ENCODE measurements around the gene KIAA0753. TPM values are rescaled to one million over a fixed set of nuclear protein-coding genes. Genes with fewer than 3 reads are reported as not detected.

Gene KIAA0753
- total RNA-seq, 1 donor from 2014 or later = 9.7 TPM

DNA sequence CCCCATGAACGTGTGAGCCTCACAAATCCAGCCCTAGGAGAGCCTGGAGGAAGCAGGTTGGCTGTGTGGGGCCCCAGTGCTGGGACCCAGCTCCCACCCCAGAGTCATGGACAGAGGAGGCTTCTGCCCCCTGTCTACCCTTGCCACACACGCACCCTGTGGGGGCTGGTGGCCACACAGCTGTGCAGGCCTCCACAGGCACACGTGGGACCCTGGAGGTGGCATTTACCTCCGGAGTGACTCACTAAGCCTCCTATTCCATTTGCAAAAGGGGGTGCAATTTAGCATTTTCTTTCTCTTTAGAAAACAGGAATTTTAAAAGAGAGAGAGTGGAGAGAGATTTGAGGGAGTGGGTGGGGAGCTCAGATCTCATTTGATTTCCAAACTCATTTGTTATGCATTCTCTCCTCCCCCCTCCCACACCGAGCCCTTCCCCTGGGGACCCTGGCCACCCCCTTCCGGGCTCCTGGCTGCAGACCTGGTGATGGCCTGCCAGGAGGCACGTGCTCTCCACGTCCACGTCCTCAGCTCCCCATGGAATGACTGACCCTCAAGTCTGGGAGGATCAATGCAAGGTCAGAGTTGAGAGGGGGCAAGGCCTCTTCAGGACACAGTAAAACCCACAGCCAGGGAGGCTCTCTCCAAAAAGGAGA lies 91.0 kb downstream of the KIAA0753 start:
- no peak for DNase-seq (ENCODE audit: low spot score)

DNA sequence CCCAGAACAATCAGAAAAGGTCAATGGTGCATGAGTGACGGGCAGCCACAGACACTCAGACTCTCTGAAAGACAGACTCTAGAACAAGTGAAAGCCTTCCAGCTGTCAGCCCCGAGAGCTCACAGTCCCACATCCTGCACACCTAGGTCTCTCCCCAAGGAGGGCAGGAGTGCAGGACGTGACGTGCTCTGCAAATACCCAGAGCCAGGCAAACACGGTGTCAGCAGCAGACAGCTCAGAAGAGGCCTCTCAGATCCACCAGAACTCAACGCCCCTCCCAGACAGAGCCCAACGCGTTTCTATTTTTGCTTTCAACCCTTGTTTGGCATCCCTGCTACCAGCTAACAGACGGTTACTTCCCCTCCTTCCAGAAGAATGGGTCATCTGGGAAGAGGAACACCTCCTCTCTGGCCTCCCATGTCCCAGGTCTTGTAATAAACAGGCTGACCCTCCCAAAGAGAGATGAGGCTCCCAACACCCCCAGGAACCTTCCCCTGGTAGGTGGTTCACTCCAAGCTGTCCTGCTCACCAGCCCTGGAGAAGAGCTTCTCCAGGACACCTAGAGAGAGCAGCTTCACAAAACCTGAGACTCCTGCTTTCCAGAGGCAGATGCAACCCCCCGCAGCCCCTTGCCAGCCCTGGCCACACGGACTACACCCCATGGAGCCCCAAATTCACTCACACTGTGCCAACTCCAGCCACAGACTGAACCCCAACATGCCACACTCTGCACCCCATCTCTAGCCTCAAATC lies 91.8 kb downstream of the KIAA0753 start:
- DNase-seq (ENCODE audit: low spot score) = no peak

DNA sequence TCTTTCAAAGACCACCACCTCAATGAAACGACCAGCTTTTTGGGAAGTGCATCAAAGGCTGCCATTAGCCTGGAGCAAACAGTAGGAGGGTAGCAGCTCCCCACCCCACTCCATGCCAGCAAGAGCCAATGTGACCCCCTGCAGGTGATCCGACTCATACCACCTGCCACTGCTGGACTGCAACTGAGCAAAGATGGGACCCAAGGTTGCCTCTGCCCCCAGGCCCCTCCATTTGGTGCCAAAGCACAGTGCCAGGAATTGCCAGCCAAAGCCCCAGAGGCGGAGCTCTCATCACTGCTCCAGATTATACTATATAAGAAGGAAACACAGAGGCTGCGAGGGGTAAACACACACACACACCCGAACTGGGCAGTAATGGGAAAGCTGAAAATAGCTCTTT lies 92.5 kb downstream of the KIAA0753 start:
- no peak for DNase-seq (ENCODE audit: low spot score)

DNA sequence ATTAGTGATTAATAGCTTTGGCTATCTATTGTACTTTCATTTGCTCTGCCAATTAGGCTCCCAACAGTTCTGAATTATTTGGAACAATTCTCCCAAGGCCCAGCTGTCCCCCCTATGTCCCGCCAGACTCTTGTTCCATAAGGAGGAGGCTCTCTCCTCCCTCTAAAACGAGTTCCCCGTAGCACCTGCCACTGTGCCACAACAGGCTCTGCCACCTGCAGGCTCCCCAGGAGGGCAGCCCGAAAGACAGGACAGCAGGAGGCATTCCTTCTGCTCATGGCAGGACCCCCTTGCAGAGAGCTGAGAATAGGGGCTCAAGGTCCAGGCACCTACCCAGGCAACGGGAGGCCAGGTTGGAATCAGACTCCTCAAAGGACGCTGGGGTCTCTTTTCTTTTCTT lies 93.2 kb downstream of the KIAA0753 start:
- DNase-seq (ENCODE audit: low spot score) = no peak

DNA sequence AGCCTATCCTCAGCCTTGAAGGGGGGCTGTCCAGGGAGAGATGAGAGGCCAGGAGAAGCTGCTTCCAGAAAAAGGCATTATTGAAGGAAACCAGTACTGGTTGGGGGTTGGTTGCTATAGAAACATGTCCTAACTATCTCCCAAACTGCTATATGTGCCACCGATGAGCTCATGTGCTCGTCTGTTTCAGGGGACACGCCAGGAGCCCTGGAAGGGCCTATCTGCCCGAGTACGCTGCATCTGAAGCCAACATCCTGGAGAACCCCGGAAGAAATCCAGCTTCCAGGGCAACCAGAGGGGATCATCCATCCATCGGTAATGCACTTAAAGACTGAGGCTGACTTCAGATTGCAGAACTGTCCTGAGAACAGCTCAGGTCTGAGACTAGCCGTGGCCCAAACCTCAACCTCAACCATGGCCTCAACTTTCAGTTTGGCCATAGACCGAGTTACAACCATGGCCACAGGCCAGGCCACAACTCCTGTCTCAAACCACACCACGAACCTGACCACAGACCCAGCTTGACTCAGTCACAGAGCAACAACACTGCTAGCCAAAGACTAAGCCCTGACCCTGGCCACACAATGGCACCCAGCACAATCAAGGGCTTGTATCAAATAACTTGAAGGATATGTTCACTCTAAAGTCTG lies 94.3 kb downstream of the KIAA0753 start:
- DNase-seq (ENCODE audit: low spot score) = no peak

DNA sequence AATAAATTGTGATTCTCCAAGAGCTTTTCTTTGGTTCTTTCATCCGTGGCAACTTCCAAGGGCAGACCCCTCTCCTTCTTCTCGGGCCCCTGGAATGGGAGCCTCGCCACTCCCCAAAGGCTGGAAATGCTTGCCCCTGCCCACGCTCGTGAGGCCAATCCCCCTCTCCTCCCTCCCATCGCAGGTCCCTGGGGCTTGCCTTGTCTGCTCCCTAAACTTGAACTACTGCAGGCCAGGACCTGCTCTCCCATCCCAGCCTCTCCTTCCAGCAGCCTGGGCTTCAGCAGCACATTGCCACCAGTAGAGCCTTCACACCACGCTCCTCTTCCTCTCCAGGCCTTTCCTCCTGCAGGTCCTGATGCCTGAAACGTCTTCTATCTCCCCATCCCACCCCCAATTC lies 95.2 kb downstream of the KIAA0753 start:
- no peak for DNase-seq (ENCODE audit: low spot score)

DNA sequence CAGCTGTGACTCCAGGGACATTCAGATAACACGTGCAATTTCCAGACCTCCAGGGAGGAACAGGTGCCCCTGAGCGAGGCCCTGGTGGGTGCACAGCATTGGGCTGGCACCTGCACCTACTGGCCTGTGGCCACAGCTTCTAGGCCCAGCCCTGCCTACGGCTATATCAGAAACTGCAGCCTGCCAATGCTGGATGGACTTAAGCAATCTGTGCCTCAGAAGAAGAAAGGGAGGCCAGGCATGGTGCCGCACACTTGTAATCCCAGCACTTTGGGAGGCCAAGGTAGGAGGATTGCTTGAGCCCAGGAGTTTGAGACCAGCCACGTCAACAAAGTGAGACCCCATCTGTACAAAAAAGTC lies 96.5 kb downstream of the KIAA0753 start:
- no peak for DNase-seq (ENCODE audit: low spot score)

DNA sequence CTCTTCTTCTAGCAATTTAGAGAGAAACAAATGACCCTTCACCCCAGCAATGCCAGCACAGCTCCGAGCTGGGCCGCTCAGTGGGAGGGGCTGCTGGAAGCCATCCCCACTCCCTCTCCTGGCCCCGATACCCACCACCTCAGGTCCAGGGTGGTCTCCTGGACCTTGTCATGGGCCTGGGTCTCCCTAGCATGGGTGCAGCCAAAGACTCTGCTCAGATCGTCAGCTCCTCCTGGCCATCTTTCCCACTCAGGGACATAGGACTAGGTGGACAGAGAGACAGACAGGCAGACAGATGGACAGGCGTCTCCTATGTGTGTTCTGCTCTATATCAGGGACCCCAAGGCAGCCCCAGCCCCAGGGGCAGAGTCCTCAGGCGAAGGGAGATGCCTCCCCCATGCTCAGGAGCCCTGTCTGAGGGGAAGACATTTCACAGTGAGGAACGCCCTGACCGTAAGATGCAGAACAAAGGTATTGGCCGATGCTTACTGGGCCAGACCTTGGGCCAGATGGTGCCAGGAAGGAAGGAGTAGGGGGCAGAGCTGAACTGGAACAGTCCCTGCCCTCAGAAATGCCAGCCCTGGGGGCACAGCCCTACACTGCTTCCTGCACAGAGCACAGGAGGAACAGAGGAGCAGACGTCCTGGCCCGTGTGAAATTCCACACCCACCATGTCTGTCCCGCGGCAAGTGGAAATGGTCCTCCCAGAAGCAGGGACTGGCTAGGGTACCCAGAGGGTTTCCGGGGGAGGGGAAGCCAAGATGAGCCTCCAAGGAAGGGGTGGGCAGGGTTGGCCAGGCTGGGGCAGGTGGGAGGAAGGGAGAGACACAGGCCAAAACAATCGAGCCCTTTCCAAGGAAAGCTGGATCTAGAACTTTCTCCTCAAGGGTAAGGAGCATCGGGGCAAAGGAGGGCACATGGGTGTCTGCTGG lies 97.2 kb downstream of the KIAA0753 start:
- DNase-seq (ENCODE audit: low spot score) = no peak

DNA sequence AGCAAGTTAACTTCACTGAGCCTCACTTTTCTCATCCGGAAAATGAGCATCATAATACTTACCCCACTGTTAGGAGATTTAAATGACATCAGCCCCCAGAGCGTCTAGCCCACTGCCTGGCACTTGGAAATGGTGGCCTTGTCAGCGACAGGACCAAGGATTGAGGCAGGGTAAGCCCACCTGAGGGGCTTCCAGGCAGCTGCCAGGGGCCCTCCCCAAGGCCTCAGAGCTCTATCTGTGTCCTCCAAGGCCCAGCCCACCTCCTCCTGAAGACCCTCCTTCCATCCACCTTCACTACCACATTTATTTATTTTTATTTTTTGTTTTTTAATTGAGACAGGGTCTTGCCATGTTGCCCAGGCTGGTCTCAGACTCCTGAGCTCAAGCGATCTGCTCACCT lies 97.9 kb downstream of the KIAA0753 start:
- no peak for DNase-seq (ENCODE audit: low spot score)

DNA sequence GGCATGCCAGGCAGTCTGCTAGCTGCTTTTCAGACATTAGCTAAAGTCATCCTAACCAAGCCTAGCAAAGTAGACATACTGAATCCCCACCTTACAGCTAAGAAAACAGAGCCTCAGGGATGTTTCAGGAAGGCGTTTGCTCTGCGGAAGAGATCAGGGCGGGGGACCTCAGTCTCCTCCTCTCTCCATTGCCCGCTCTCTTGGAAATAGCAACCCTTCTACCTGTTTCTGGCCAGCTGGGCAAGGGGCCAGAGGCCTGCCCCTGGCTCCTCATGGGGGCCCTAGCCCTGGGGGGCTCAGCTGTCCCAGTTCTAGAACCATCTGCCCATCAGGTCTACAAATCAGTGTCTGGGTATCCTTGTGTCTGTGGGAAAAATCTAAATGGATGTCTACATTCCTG lies 98.6 kb downstream of the KIAA0753 start:
- no peak for DNase-seq (ENCODE audit: low spot score)

DNA sequence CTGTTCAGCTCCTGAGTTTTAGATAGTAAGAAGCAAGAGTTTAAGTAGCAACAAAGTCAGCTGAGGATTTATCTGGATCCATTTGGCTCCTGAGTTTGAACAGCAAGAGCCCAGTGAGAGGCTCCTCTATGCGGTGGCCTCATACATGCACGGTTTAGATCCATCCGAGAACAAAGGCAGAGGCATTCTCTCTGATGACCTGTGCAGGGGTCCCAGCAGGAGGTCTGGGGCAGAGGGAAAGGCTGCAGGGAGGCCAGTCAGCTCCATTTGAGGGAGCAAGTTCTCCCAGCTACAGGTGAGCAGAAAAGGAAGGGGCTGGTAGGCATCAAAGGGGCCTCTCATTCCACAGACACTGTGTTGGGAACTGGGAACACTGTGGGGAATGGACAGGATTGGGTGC lies 100.6 kb downstream of the KIAA0753 start:
- peak; percentile 11 for DNase-seq (ENCODE audit: low spot score)

DNA sequence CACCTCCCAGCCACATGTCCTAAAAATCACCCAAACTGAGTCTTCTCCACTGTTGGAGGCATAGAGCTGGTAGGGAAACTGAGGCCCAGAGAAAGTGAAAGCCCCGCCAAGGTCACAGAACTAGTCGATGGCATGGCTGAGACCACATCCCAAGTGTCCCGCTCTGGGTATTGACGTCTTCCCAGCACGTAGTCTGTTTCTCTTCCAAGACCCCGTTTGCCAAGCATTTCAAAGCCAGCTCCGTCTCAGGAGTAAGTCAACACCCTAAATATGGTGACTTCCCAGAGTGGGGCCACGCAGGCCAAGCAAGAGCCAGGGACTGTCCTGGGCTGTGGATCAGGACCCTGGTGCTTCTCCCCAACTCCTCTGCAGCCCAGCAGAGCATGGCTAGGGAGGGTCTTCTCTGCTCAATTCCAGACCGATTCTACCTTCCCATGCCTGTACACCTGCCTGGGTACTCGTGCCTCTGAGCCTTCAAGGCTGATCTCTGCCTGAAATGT lies 103.9 kb downstream of the KIAA0753 start:
- peak; percentile 62 for DNase-seq (ENCODE audit: low spot score)

DNA sequence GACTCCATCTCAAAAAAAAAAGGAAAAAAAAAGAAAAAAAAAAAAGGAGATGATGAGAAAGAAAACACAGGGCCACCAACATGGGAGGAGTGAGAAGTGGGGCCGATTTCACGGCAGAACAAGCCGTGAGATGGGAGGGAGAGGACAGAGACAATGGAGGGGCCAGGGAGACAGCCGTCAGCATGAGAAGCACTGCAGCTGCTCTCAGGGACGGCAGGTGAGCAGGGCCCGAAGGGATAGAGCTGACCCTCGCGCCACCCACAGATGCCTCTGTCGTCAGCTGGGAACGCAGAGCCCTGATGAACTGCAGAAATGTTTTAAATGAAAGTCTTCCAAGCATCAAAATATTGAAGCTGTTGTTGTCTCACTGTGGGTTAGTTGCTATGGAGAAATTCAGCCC lies 104.5 kb downstream of the KIAA0753 start:
- peak; percentile 45 for DNase-seq (ENCODE audit: low spot score)

DNA sequence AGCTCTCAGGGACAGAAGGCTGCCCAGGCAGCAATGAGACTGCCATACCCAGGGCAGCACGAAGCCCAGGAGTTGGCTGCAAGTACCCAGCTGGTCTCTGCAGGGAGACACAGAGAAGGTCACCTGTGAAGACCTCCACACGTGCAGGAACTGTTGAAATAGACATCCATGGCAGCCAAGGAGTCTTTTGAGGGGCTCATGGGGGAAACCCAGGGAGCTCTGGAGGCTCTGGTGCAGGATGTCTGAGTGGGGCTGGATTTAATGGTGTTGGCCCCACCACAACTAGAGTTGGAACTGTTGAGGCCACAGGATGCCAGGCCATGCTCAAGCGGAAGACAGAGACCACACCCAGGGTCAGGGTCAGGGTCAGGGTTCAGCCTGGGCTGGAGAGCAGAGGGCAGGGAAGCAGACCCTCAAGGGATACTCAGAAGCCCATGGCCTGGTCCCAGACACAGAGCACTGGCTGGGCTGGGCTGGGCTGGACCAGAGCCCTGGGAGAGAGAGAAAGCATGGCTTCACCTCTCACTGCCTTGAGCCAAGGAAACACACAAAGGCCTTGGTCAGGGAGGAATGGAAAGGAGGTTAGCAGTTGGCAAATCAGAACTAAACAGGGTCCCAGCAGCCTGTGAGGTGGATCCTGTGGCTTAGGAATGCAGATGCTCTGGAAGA lies 105.5 kb downstream of the KIAA0753 start:
- DNase-seq (ENCODE audit: low spot score) = peak; percentile 64

DNA sequence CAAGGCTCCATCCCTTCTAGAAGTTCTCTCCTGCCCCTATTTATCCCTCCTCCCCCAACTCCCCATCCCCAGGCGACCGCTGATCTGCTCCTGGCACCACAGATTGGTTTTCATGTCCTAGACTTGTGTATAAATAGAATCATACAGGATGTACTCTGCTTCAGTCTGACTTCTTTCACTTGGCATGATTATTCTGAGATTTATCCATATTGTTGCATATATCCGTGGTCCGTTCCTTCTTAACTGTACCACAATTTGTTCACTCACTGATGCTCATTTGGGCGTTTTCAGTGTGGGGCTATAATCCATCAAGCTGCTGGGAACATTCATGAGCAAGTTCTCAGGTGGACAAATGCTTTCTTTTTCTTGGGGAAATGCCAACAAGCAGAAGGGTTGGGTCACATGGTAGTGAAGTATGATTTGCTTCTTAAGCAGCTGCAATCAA lies 108.0 kb downstream of the KIAA0753 start:
- DNase-seq (ENCODE audit: low spot score) = peak; percentile 59

DNA sequence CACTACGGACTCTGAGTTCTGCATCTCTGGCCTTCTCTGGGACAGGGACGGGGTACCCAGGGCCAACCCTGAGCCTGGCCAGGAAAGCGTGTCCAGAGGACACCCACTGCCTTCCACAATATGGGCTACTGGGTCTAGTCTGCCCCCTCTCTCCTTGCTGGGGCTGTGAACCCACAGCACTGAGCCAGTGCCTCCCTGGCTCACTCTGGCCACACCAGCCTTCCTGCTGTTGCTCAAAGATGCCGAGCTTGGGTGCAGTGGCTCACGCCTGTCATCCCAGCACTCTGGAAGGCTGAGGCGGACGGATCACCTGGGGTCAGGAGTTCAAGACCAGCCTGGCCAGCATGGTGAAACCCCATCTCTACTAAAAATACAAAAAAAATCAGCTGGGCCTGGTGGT lies 108.9 kb downstream of the KIAA0753 start:
- peak; percentile 57 for DNase-seq (ENCODE audit: low spot score)

DNA sequence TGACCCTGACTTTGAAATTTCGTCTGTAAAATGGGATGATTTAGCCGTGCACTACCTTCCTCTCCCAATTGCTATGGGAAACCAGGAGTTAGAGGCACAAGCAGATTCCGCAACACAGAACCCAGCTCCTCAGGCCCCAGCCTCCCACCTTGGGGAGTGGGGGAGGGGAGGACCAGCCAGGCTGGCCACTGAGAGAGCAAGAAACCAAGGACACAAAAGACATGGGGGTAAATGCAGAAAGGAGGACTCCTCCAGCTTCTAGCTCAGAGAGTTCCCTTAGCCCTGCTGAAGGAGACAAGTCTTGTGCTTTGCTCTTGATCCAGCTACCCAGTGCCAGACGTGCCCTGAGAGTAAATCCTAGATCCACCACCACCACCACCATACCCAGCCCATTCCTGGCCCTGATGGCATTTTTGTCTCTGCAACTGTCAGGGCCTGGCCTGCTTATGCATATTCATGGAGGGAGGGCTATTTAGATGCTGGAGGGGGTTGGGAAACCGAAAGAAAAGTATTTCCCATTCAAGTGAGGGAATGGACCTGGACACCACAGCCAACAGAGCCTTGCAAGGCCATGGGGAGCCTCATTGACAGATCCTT lies 110.1 kb downstream of the KIAA0753 start:
- peak; percentile 68 for DNase-seq (ENCODE audit: low spot score)

DNA sequence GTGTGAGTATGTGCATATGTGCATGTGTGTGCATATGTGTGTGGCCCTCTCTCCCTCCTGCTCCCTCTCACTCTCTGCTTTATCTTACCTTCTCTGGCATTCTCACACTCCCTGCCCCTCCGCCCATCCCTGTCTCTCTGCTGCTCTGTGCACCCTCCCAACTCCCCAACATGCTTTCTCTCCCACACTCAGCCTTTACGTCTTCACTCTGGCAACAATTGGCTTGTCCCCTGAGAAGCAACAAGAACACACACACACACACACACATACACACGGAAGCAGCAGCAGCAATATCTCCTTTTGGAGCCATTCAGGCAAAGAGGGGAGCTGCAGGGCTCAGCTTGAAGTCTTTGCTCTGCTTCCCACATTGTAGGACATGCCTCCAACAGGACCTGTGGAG lies 112.0 kb downstream of the KIAA0753 start:
- peak; percentile 51 for DNase-seq (ENCODE audit: low spot score)
